Stomach (tissue), 9 donors: ENCODE measurements around the gene NLRX1. TPM values are rescaled to one million over a fixed set of nuclear protein-coding genes. Genes with fewer than 3 reads are reported as not detected.

ENCODE experiments used
- DNase-seq, 2 donors: peaks; one replicate each; pipeline versions ENCODE4 v3.0.0 to v3.0.0-alpha.2; 2013 to 2019
- H3K27ac ChIP-seq, 5 donors: fragments of 200-600 bp in 4 of 5; sonication (generic) in 4 of 5; one replicate each; pipeline ENCODE4 v1.5.1; 2013 to 2019; ENCODE audit warnings: mild to moderate bottlenecking in 1 of 5, moderate library complexity in 1 of 5
- H3K27me3 ChIP-seq, 3 donors: fragments of 200-600 bp; sonication (generic); one replicate each; pipeline ENCODE4 v1.5.1; 2017 to 2019; ENCODE audit warnings: mixed run types in 1 of 3
- H3K36me3 ChIP-seq, 4 donors: fragments of 200-600 bp; sonication (generic); 1 replicate in 3 of 4; 2 replicates in 1 of 4; pipeline ENCODE4 v1.5.1; 2016 to 2019
- H3K4me1 ChIP-seq, 4 donors: fragments of 200-600 bp; sonication (generic); one replicate each; pipeline ENCODE4 v1.5.1; 2016 to 2019
- H3K4me3 ChIP-seq, 4 donors: fragments of 200-600 bp; sonication (generic) in 3 of 4; one replicate each; pipeline ENCODE4 v1.5.1; 2016 to 2019; ENCODE audit warnings: mild to moderate bottlenecking in 1 of 4
- H3K9me3 ChIP-seq, 4 donors: fragments of 200-600 bp; sonication (generic); one replicate each; pipeline ENCODE4 v1.5.1; 2016 to 2019
- CTCF ChIP-seq, 7 experiments: fragments of 450-650 bp in 4 of 7; fragments of 200-600 bp in 3 of 7; sonication (generic) in 3 of 7; IDR thresholded peaks; one replicate each; pipeline ENCODE4 v1.5.1; 2016 to 2019; ENCODE audit warnings: antibody characterized with exemption in 7 of 7, control low read depth in 2 of 7, mild to moderate bottlenecking in 1 of 7
- EP300 ChIP-seq: sonication (generic); formaldehyde crosslinking; IDR thresholded peaks from one replicate; pipeline ENCODE4 v1.6.1; 2017; ENCODE audit warnings: antibody characterized with exemption
- POLR2A ChIP-seq, 4 donors: fragments of 450-650 bp; IDR thresholded peaks; one replicate each; pipeline ENCODE4 v1.6.1; 2016; ENCODE audit warnings: antibody characterized with exemption in 4 of 4, control low read depth in 2 of 4, mild to moderate bottlenecking in 1 of 4, moderate library complexity in 1 of 4
- POLR2AphosphoS5 ChIP-seq, 3 donors: sonication (generic); formaldehyde crosslinking; IDR thresholded peaks; one replicate each; pipeline ENCODE4 v1.6.1; 2016; ENCODE audit warnings: antibody characterized with exemption in 3 of 3
- WGBS, 5 donors: extraction: QIAGEN DNeasy Blood & Tissue Kit in 3 of 5; methylation state at CpG; one replicate each; pipeline versions ENCODE4 v1.1.5 to v1.1.7; 2013 to 2018; 5-methylcytosine and 5-hydroxymethylcytosine counted together
- intact Hi-C: fragments of 100-400 bp; cut with DNase I; formaldehyde crosslinking; loops from one replicate; pipeline ENCODE4 v1.15.1; 2023; ENCODE audit warnings: low total_unique reads
- polyA plus RNA-seq, 3 donors: library from polyadenylated mRNA; stranded (reverse); fragments of 200-250 nt; gene quantifications; one replicate each; pipeline ENCODE4 v1.2.3, GENCODE V29; 2013
- total RNA-seq, 5 donors: library from RNA; depleted of rRNA; stranded (reverse); fragments of >200 nt; gene quantifications; one replicate each; pipeline versions ENCODE4 v1.1.0 to v1.2.3, GENCODE V29; 2014 to 2016
- donor health status: healthy with polysubstance abuse.
- donor health status: Bipolar disorder and iron deficiency.
- donor health status: healthy.

The NLRX1 gene
- total and polyA plus RNA-seq, 8 donors = 3.8 to 101 (median 12.1) TPM

GRCh38 chr11:119155733-119156492 lies 12.6 kb upstream of the NLRX1 start:
- WGBS, 5 donors = 39 to 51% (median 46%) methylated on average over 7 to 8 of the region's 8 CpGs
- intact Hi-C loops = no loop called here

DNA sequence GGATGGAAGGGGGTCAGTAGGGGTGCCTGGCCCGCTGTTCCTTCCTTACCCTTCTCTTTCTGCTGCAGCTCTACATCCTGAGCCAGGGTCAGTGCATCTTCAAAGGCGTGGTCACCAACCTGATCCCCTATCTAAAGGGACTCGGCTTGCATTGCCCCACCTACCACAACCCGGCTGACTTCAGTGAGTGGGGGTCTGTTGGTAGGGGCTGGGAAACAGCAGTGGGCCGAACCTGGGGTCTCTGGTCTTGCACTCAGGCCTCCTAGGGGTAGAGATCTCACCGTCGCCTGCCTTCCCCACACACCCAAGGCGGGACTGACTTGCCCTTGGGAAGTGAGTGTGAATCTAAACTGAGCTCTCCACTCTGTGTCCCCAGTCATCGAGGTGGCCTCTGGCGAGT lies 12.0 kb upstream of the NLRX1 start:
- no peaks in the 10 kb centered on the region for H3K4me1 ChIP-seq
- TF ChIP-seq CTCF (IDR thresholded peaks at IDR 0.05) = no peak
- no peak for TF ChIP-seq EP300
- no peak for TF ChIP-seq POLR2AphosphoS5 (IDR thresholded peaks at IDR 0.05)
- TF ChIP-seq POLR2A (IDR thresholded peaks at IDR 0.05) = no peak
- intact Hi-C loops = no loop called here
- no peak overlapping the region for H3K4me3 ChIP-seq
- no peak for DNase-seq
- no peaks in the 10 kb centered on the region for H3K36me3 ChIP-seq
- peaks cover 0 to 4% (median 0%) of the 10 kb centered on the region in 3 donors for H3K27me3 ChIP-seq
- H3K27ac ChIP-seq = no peak overlapping the region
- H3K9me3 ChIP-seq = no peaks in the 10 kb centered on the region
- 78 to 86% (median 85%) methylated on average over 4 to 10 of the region's 10 CpGs for WGBS, 5 donors

More at GRCh38 chr11:119155733-119156492, 12.6 kb upstream of the NLRX1 start:
- DNase-seq = no peak
- no peaks in the 10 kb centered on the region for H3K36me3 ChIP-seq
- H3K4me1 ChIP-seq = no peaks in the 10 kb centered on the region
- TF ChIP-seq CTCF (IDR thresholded peaks at IDR 0.05) (no peak), POLR2AphosphoS5 (IDR thresholded peaks at IDR 0.05) (no peak), EP300 (no peak), POLR2A (IDR thresholded peaks at IDR 0.05) (no peak)
- H3K27ac ChIP-seq = no peak overlapping the region
- H3K9me3 ChIP-seq = no peaks in the 10 kb centered on the region
- peaks cover 0 to 8% (median 0%) of the 10 kb centered on the region in 3 donors for H3K27me3 ChIP-seq
- no peak overlapping the region for H3K4me3 ChIP-seq

- no peaks in the 10 kb centered on the region for H3K36me3 ChIP-seq
- no peak overlapping the region for H3K4me3 ChIP-seq
- 29 to 48% (median 38%) methylated on average over 3 of the region's 3 CpGs for WGBS, 5 donors
- no peak for TF ChIP-seq POLR2A (IDR thresholded peaks at IDR 0.05)
- TF ChIP-seq POLR2AphosphoS5 (IDR thresholded peaks at IDR 0.05) = no peak
- no peak for TF ChIP-seq CTCF (IDR thresholded peaks at IDR 0.05)
- no peak for TF ChIP-seq EP300
- peak; percentile 49 to 56 for DNase-seq
- no peak overlapping the region for H3K27ac ChIP-seq
- H3K9me3 ChIP-seq = no peaks in the 10 kb centered on the region
- no peaks in the 10 kb centered on the region for H3K4me1 ChIP-seq
- H3K27me3 ChIP-seq = peaks cover 0 to 4% (median 0%) of the 10 kb centered on the region in 3 donors
- intact Hi-C loops = no loop called here
Measured at GRCh38 chr11:119157063-119157462, 11.5 kb upstream of the NLRX1 start.

GRCh38 chr11:119158467-119158866 lies 10.1 kb upstream of the NLRX1 start:
- peaks cover 0 to 3% (median 0%) of the 10 kb centered on the region in 3 donors for H3K27me3 ChIP-seq
- H3K27ac ChIP-seq = no peak overlapping the region
- TF ChIP-seq CTCF (IDR thresholded peaks at IDR 0.05) (no peak), POLR2A (IDR thresholded peaks at IDR 0.05) (no peak), EP300 (no peak), POLR2AphosphoS5 (IDR thresholded peaks at IDR 0.05) (no peak)
- WGBS, 5 donors = 91 to 92% (median 92%) methylated on average over 12 to 13 of the region's 13 CpGs
- no peaks in the 10 kb centered on the region for H3K4me1 ChIP-seq
- no peak for DNase-seq
- H3K36me3 ChIP-seq = no peaks in the 10 kb centered on the region
- H3K4me3 ChIP-seq = no peak overlapping the region
- no peaks in the 10 kb centered on the region for H3K9me3 ChIP-seq
- intact Hi-C loops = no loop called here
